NOMO-1 treated with DMSO at 0.1 percent for 48 hours (cell line): Measurements from ENCODE around the gene IGSF10.

Source experiments
- DNase-seq: peaks from one replicate; lab custom pipeline; 2025; ENCODE audit not compliant: unreplicated experiment; lab: John Stamatoyannopoulos, UW

Gene IGSF10

GRCh38 chr3:151425627-151426340 lies 35.1 kb downstream of the IGSF10 start:
- peak; percentile 28 for DNase-seq

GRCh38 chr3:151423091-151423490 lies 37.8 kb downstream of the IGSF10 start:
- DNase-seq, result no peak

- peak; percentile 35 for DNase-seq
Measured at GRCh38 chr3:151421938-151422337, 38.9 kb downstream of the IGSF10 start.

- no peak for DNase-seq
Measured at GRCh38 chr3:151419806-151420205, 41.1 kb downstream of the IGSF10 start.

GRCh38 chr3:151415289-151415688 lies 45.6 kb downstream of the IGSF10 start:
- DNase-seq, result no peak

- DNase-seq, result peak; percentile 9
Measured at GRCh38 chr3:151412989-151413388, 47.9 kb downstream of the IGSF10 start.
